Skeletal muscle cell (primary cell): ENCODE data around the gene RAD51B.
"Not testable (repeated sequence)": the region's sequence is repeated elsewhere in the genome, so short reads cannot be mapped to it uniquely, and the experiment has no call there.

Experiments
- DNase-seq: peaks from one replicate; pipeline ENCODE4 v3.0.0-alpha.2; 2010; ENCODE audit warnings: low read depth
- H3K4me3 ChIP-seq: 2 replicates; pipeline ENCODE4 v1.5.1; 2011; ENCODE audit warnings: low read depth, mild to moderate bottlenecking, control low read depth, low read length, moderate library complexity

The RAD51B gene

DNA sequence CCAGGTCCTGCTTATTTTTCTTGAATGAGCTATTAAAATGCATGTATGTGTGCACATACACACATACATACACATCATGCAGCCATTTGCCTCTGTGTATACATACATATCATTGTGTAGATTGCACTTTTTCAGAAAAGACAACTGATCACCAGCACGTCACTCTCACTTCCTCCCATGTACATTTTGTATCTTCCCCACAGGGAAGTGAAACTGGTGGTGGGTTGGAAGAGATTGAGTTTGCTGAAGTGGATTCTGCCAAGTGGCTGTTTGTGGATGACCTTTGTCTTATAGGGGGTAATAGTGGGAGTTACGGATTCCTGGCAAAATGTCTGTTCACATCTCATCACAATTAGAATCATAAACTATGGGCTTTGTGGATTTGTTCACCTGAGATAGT lies 448.6 kb downstream of the RAD51B start:
- DNase-seq = no peak
- no peak overlapping the region for H3K4me3 ChIP-seq

DNA sequence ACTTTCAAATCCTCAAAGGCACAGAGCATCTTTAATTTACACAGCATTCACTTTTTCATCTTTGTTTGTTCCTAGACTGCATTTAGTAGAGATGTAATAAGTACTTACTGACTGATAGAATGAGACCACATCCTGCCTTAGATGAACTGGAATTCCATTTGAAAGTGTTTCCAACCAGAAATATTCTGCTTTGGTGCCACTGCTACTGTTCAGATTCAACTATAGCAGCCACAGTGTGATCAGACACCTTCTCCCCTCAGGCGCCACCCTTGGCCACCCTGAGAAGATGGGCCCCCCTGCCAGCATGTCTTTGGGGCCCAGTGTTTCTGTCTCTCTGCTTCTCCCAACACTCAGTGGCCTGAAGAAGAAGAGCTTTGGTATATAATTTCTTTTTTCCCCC lies 449.1 kb downstream of the RAD51B start:
- DNase-seq = no peak
- no peak overlapping the region for H3K4me3 ChIP-seq

DNA sequence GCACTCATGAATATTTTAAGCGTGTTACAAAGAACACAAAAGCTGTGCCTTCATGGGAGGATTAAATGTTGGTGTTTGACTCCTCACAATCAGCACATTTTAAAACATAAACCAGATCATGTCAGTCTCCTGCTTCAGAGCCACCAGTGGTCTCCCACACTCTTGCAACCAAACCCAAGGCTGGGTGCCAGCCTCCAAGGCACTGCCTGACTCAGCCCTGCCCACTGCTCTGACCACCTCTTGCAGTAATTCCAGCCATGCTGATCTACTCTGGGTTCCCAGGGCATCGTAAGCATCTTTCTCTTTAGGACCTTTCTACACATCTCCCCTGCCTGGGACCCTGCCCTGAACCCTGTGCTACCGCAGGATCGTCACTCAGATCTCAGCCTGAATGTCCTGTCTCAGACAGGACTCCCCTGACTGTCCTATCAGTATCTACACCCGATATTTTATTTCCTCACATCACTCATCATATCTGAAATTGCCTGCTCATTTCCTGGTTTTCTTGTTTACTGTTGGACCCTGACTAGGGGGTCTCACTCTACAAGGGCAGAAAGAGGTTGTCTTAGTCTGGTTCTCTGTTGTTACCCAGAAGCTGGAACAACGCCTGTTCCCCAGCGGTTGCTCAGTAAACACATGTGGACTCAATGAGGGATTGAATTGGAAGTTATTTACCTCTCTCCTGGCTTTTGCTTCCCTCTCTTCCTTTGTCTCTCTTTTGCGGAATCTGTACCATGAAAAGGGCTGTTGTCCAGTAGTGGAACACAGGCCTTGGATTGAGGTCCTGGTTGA lies 449.8 kb downstream of the RAD51B start:
- no peak for DNase-seq

DNA sequence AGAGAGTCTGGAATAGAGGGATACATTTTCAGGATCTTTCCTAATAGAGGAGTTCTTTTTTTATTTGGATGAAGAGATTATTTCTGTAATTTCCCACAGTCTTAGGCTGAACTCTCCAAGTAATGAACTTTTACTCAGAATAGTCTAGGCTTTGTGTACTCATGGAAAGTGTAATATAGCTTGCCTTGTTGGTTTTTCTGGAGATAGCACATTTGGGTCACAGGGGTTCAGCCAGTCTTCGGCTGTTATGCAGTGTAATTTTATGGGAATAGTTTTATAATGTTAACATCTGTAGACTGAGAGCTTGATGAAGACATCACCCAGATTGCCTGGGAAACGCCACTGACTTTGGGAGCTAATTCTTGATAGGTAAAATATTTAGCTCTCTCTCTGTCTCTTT lies 450.8 kb downstream of the RAD51B start:
- no peak for DNase-seq
- no peak overlapping the region for H3K4me3 ChIP-seq

More for the DNA sequence above, 449.8 kb downstream of the RAD51B start:
- H3K4me3 ChIP-seq = no peak overlapping the region

DNA sequence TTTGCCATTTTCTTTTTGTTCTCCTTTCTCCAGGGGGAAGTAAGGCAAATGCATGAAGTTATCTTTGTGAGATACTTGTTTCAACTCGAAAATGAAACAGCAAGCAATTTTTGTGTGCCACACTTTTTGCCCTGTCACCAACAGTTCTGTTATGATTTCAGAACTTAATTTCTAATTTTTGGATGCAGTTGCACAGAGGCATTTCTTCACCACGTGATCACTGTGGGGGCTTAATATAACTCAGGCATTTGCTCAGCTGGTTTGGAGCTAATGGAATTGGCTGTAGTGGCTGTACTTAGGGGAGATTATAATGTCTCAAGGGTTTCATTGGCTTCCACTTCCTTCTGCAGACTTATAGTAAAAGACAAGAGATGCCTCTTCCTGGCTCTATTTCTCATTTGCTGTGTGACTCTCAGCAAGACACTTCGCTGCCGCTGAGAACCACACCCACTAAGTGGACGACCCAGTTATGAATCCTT lies 452.4 kb downstream of the RAD51B start:
- H3K4me3 ChIP-seq = no peak overlapping the region
- DNase-seq = no peak

DNA sequence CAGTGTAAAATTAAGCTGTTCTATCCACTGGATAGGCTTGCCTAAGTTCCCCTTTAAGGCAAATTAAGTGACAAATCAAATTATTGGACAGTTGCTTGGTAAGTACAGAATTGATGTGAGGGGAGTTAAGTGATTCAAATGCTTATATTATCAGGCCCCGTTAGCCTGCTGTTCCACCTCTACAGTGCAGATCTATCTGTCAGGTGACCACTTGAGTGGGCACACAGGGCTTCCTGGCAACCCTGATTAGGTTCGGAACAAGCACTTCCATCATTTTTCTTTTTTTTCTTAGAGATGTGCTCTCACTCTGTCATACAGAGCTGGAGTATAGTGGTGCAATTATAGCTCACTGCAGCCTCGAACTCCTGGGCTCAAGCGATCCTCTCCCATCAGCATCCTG lies 453.8 kb downstream of the RAD51B start:
- no peak overlapping the region for H3K4me3 ChIP-seq
- no peak for DNase-seq

DNA sequence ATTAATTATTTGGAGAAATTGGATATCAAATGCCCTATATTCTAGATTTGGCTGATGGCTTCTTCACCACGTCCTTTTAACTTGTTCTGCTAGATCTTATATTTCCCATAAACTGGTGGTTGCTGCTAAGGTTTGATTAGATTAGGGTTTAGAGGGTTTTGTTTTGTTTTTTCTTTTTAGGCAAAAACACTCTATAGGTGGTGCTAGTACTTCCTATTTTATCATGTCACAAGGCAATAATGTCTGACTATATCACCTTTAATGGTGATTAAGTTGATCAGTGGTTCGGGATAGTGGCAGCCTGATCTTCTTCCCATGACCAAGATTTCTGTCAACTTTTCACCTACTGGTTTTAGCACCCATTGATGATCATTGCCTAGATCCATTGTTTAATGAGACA lies 455.1 kb downstream of the RAD51B start:
- DNase-seq = no peak
- no peak overlapping the region for H3K4me3 ChIP-seq

DNA sequence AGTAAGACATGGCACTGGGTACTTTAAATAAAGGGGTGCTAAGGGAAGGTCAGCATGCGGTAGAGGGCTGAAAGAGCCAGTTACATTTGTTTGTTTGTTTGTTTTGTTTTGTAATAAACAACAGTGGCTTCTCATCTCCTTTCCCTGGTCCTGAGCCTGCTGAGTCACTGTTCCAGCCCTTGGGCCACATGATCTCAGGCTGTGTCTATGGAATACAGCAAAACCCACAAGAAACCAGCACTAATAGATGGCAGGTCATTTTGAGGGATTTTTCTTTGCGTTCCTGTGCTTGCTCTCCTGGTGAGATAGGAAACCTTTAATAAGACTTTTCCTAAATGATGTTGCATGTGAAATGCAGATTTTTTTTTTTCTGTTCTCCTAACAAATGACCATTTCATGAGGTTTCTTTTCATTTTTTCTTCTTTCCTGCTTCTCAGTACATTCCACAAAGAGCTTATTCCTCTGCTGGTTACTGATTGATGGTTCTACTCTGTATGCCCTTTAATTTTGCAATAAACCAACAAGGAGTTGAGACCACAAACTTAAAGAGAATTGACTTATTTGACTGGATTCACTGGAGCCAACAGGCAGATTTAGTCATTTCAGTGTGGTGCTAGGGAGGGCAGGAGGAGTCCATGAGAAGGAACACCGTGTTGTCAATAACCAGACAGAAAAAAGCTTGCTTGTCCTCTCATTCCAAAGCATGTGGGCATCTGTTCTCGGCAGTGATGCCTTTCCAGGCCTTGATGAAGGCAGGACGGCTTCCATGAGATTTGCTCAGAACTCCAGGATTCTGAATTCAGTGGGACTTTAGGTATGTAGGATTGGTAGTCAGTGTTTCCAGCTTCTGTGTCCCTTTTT lies 459.2 kb downstream of the RAD51B start:
- no peak for DNase-seq
- H3K4me3 ChIP-seq = no peak overlapping the region

DNA sequence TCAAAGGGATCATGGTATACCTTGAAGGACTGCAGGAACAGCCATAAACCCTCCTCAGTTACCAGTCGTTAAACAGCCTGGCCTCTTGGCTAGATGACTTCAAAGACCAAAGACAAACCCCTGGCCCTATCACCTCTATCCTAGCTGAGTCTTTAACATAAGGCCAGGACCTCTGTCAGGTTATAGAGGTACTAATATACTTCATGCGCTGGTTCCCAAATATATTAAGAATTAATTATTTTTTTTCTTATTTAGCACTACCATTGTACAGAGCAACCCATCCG lies 459.8 kb downstream of the RAD51B start:
- no peak overlapping the region for H3K4me3 ChIP-seq
- DNase-seq = no peak

DNA sequence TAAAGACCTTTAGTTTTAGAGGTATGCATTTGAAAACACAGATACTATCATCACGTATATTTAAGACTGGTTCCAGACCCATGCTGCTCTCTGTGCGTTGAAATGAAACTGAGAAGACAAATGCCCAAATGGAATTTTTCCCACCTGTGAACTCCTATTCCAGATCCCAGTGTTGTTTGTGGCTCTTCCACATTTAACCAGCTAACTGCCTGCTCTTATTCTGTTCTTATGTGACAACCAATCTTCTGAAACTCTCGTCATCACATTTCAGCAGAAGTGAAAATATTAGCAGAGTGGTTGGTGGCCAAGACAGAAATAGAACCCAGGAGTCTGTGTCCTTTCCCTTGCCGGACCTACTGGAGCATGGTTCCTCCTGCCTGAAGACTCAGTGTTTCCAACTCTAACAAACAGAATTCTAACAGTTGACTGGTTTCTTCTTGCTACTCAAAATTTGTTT lies 460.2 kb downstream of the RAD51B start:
- H3K4me3 ChIP-seq = no peak overlapping the region
- DNase-seq = no peak

DNA sequence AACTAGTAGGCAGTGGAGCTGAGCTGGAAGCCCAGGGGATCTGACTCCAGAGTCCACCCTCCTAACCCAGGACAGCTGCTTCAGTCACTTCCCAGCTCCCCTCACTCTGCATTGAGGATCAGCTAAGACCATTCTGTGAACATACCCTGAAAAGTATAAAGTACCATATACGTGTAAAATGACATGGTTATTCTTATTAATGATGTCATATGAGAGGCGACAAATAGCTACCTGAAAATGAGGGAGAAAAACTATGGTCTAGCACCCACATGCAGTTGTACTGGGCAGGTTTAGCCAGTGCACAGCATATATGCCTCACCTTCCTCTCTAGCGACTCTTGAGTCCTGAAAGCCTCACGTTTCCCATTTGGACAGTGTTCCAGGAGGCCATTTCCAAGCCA lies 461.9 kb downstream of the RAD51B start:
- H3K4me3 ChIP-seq = no peak overlapping the region
- no peak for DNase-seq

DNA sequence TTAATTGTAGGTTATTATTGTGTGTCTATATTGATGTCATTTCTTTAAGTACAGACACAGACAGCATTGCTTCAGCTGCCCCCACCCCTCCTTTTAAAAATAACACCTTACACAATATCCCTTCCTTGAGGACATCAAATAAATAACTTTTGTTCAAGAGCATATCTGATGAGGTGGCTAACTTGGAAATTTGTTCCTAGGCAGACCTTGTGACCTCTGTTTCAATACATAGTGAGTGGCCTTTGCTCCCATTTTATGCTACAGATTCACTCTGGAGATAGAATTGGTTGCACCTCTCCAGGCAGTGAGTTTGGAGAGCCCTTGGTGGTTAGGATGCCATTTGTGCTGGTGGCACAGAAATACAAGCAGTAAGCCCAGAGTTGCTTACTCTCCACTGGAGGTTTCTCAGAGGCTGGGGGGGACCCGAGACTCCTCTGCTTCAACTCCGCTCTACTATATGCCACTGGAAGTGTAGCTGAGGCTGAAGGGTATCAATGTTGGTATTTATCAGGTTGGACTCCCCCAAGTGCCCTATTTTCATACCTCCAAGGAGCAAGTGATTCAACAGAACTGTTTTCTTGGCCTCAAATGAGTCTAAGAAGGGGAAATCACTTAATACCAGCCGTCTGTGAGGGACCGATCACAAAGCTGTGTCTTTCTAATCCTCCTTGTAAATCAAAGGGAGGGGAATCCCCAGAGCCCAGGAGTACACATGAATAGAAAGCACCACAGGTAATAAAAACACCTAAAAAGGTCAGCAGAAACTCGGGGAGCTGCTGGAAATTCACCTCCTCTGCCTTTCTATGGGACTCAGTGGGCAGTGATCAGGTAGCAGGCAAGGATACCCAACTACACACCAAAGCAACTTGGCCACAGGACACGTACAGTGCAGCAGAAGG lies 463.1 kb downstream of the RAD51B start:
- no peak for DNase-seq
- no peak overlapping the region for H3K4me3 ChIP-seq

DNA sequence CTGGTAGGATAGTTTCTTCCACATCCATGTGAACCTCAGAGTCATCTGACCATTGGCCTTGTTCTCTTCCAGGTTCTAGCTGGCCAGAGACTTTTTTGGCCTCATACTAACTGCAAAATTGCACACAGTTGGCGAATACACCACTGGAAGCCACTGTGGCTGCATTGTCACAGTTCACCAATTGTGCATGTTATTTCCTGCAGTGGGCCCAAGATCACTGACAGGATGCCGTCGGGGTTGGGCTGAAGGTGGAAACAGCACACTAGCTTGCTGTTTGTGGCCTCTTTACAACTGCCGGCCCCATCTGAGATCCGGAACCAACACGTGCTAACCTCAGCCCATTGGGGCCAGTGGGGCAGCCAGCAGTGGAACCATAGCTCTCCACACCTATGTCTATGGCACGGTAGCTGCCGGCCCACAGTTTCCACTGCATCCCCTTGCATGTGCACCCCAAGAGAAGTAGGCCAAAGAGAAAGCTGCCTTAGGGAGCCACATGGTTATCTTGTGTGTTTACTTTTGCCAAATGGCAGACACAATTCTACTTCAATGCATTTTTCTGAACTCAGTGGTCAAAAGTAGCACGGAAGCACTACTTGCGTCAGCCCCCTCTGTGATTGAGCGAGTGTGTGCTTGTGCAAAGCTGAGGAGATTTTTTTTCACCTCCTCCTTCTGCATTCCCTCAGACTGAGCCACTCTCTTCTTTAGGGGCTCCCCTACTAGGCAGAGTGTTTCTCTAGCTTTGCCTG lies 464.0 kb downstream of the RAD51B start:
- no peak for DNase-seq
- no peak overlapping the region for H3K4me3 ChIP-seq

DNA sequence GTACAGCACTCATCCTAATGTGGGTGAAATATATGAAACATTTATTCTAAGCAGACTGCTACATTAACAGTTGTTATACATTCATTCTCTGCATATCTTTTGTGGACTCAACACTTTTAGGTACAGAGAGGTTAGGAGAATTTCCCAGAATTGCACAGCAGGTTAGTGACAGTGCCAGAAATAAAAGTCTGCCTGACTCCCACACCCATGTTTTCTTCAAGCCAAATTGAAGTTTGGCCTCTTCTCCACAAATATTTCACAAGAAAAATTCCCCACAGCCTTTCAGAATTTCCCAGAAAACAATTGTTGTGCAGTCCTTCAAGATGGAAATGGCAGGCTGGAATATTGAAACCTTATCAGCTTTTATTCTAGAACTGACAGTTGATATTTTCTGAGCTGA lies 464.8 kb downstream of the RAD51B start:
- no peak for DNase-seq
- H3K4me3 ChIP-seq = no peak overlapping the region

DNA sequence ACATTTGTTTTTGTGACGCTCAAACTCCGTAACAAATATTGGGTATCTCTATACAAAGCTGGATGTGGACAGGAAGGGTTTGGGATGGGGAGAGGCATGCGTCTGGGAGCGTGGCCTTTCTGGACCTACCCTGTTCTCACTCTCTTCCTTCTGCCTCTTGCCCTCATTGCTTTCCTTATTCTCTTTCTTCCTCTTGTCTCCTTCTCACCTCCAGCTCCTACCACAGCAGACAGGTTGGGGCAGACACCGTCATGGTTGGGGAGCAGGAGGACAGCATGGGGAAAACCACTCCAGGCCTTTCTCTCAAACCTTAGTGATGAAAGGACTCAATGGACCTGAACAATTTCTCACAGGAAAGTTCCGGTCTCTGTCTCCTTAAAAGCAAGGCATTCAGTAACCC lies 465.3 kb downstream of the RAD51B start:
- H3K4me3 ChIP-seq = no peak overlapping the region
- no peak for DNase-seq

DNA sequence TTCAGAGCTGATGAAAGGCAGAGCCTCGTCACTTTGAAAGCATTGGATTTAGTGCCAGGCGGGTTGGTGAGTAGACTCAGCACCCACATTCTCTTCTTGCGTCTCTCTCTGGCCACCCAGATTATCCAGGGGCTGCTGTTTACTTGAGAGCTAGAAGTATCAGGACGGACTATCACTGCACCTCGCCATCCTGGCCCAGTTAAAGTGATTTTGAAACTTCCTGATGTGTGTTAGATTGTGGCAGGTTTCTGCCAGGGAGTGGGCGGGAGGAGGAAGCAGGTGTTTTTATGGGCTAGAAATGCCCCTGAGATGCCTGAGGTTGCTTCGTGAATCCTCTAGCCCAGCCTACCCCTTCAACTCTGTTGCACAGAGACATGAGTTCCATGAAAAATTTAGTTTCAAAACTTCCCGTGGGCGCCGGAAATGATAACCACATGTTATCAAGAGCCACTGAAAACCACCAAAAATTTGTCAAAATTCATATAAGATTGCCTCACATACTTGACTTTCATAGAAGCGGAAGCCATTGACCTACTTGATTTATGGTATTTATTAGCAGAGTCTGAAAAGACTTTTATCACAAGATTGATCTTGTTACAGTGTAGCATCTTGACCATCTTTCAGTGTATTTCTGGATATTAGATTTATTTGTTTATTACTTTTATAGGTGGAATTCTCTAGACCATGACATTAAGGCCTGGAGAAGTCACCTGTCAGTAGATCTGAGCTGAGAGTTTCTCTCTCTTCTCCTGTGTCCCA lies 466.0 kb downstream of the RAD51B start:
- H3K4me3 ChIP-seq = no peak overlapping the region
- DNase-seq = no peak

DNA sequence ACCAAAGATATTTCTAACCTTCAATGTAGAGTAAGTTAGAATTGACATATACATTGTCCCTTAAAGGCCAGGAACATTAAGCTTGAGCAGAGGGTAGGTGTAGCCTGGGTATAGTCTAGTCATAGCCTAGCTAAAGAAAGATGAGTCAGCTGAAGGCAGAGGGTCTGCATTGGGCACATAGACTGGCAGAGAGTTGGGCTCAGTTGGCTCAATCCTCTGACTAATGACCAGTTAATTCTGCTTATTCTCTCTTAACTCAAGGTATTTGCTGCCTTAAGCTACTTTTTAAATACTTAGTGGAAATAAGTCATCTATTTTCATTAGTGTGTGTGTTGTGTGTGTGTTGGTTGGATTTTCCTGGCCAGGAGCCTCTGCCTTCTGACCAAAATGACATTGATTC lies 467.1 kb downstream of the RAD51B start:
- H3K4me3 ChIP-seq = no peak overlapping the region
- no peak for DNase-seq

DNA sequence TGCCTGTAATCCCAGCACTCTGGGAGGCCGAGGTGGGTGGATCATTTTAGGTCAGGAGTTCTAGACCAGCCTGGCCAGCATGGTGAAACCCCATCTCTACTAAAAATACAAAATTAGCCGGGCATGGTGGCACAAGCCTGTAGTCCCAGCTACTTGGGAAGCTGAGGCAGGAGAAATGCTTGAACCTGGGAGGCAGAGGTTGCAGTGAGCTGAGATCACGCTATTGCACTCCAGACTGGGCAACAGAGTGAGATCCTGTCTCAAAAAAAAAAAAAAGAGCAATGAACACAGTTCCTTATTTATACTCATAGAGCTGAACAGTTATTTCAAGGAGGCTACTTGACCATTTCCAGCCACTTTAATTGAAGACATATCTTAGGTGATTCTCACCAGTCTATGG lies 469.9 kb downstream of the RAD51B start:
- H3K4me3 ChIP-seq = not testable (repeated sequence)

DNA sequence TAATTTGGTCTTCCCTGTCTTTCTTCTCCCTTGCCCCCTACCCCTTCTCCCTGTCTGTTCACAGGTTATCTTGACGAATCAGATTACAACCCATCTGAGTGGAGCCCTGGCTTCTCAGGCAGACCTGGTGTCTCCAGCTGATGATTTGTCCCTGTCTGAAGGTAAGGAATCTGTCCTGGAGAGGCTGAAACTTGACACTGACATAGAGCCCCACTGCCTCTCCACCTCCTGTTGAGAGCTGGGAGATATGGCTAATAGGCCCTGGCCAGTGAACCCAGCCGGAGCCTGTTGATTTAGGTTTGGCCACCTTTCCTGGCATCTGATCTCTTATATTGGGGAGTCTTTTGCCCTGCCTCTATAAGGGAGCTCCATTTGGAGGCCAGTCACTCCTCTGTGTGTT lies 472.2 kb downstream of the RAD51B start:
- no peak for DNase-seq
- H3K4me3 ChIP-seq = no peak overlapping the region

More for the DNA sequence above, 469.9 kb downstream of the RAD51B start:
- not testable (repeated sequence) for DNase-seq
